ENCODE measurements around the gene UBC.

UBC gene

DNA sequence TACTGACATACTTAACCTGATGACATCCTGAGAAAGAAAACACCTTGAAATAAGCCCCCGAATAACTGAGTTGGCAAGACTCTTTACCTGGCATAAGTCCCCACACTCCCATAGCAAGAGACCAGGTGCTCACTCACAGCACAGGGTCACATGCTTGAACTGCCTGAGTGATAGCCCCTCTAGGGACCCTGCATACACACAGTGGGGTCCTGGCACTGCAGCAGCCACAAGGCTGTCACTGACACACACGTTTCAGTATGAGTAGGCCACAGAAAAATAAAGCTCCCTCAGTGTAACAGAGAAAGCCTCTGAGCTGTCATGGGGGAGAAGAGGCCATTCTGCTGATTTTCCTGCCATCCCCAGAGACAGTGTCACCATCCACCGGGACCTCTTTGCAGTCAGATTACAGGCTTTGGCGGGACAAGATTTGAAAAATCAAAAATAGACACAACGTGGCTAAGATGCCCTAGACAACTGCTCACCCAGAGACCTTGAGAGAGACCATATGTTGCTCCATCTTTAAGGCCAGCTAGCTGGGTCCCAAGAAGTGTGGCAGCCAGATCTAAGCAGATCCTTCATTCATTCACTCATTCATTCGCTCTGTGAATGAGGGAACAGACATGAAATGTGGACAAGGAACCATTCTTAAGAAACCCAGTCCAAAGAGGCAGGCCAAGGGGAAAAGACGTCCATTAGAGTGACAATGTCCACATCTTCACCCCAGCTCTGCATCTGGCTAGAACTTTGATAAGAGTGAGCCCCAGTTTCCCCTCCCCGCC lies 52.4 kb downstream of the UBC start:
- H3K4me3 ChIP-seq (ENCODE audit: low read length): peak overlapping the region; percentile 71
- TF ChIP-seq, protein P1, sequence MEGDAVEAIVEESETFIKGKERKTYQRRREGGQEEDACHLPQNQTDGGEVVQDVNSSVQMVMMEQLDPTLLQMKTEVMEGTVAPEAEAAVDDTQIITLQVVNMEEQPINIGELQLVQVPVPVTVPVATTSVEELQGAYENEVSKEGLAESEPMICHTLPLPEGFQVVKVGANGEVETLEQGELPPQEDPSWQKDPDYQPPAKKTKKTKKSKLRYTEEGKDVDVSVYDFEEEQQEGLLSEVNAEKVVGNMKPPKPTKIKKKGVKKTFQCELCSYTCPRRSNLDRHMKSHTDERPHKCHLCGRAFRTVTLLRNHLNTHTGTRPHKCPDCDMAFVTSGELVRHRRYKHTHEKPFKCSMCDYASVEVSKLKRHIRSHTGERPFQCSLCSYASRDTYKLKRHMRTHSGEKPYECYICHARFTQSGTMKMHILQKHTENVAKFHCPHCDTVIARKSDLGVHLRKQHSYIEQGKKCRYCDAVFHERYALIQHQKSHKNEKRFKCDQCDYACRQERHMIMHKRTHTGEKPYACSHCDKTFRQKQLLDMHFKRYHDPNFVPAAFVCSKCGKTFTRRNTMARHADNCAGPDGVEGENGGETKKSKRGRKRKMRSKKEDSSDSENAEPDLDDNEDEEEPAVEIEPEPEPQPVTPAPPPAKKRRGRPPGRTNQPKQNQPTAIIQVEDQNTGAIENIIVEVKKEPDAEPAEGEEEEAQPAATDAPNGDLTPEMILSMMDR (conservative IDR thresholded peaks at IDR 0.05; ENCODE audit: low read depth, low read length): no peak
- no peak for DNase-seq (ENCODE audit: low read depth)
